HG02759 (cell line): ENCODE results near the gene NXF1.

ENCODE experiments used
- ATAC-seq: cut with Tn5 transposase; IDR thresholded peaks from one replicate; pipeline ENCODE4 v1.9.1; 2021; ENCODE audit warnings: mild to moderate bottlenecking, moderate library complexity; ENCODE audit not compliant: unreplicated experiment

The NXF1 gene

DNA sequence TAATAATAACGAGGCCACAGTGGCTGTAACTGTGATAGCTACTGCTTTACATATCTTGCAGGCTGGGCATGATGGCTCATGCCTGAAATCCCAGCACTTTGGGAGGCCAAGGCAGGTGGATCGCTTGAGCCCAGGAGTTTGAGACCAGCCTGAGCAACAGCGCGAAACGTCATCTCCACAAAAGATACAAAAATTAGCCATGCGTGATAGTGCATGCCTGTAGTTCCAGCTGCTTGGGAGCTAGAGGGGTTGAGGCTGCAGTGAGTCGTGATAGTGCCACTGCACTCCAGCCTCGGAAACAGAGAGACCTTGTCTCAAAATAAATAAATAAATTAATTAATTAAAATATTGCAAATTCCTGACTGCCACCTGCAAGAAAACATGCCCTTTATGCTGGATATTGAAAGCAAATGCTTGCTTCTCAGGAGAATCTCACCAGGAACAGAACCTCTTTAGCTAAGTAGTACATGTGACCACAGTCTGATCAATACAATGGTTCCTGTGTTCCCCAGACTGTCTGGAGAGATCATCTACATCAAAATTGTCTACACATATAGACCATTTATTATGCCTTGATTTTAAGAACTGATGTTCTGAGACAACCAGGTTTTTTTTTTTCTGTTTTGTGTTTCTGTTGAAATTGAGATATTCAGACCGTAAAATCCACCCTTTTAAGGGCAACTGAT, 57.6 kb downstream of the NXF1 start:
- ATAC-seq: no peak
